Esophagus squamous epithelium (tissue), 4 donors: ENCODE results near the gene ZGPAT.

Source experiments
- CTCF ChIP-seq, 6 experiments: fragments of 450-650 bp in 4 of 6; fragments of 200-600 bp in 2 of 6; sonication (generic) in 2 of 6; IDR thresholded peaks; one replicate each; pipeline ENCODE4 v1.5.1; 2016 to 2019; ENCODE audit warnings: antibody characterized with exemption in 6 of 6, mild to moderate bottlenecking in 4 of 6, moderate library complexity in 4 of 6
- POLR2A ChIP-seq, 4 donors: fragments of 450-650 bp; IDR thresholded peaks; one replicate each; pipeline ENCODE4 v1.6.1; 2017; ENCODE audit warnings: antibody characterized with exemption in 4 of 4, mild to moderate bottlenecking in 4 of 4, moderate library complexity in 3 of 4

- TF ChIP-seq CTCF (IDR thresholded peaks at IDR 0.05) (no peak), POLR2A (IDR thresholded peaks at IDR 0.05) (no peak)
Observed at GRCh38 chr20:63679799-63680305, 28.0 kb upstream of the ZGPAT start.
